ENCODE data around the gene ADAM20.

Gene ADAM20

GRCh38 chr14:70555890-70556289 lies 21.1 kb upstream of the ADAM20 start:
- TF ChIP-seq CTCF (IDR thresholded peaks at IDR 0.05): no peak

- TF ChIP-seq CTCF (IDR thresholded peaks at IDR 0.05): no peak
Measured at GRCh38 chr14:70538087-70538486, 3.3 kb upstream of the ADAM20 start.

GRCh38 chr14:70536830-70537229 lies 2.0 kb upstream of the ADAM20 start:
- TF ChIP-seq CTCF (IDR thresholded peaks at IDR 0.05): no peak

GRCh38 chr14:70530417-70530816 lies 4.4 kb downstream of the ADAM20 start:
- TF ChIP-seq CTCF (IDR thresholded peaks at IDR 0.05): no peak

GRCh38 chr14:70527501-70528105 lies 7.2 kb downstream of the ADAM20 start:
- TF ChIP-seq CTCF (IDR thresholded peaks at IDR 0.05): no peak

GRCh38 chr14:70525691-70526090 lies 9.1 kb downstream of the ADAM20 start:
- no peak for TF ChIP-seq CTCF (IDR thresholded peaks at IDR 0.05)

GRCh38 chr14:70515811-70516210 lies 19.0 kb downstream of the ADAM20 start:
- TF ChIP-seq CTCF (IDR thresholded peaks at IDR 0.05): no peak
